ENCODE data around the gene RNF31.

Gene RNF31

DNA sequence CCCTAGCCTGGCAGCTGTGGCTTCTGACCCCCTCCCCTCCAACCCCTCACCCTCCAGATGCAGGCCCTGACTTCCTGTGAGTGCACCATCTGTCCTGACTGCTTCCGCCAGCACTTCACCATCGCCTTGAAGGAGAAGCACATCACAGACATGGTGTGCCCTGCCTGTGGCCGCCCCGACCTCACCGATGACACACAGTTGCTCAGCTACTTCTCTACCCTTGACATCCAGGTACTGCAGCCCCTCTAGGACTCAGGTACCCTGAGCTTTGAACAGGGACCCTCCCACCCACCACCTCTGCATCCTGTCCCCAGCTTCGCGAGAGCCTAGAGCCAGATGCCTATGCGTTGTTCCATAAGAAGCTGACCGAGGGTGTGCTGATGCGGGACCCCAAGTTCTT, 7.8 kb downstream of the RNF31 start:
- Mint-ChIP-seq H3K4me3 (no peak overlapping the region), H3K4me1 (ENCODE audit: low read depth) (peaks cover 18% of the 10 kb centered on the region), H3K27ac (no peak overlapping the region), H3K9me3 (no peaks in the 10 kb centered on the region), H3K36me3 (ENCODE audit: low read depth) (peaks cover 59% of the 10 kb centered on the region), H3K27me3 (ENCODE audit: low read depth) (no peaks in the 10 kb centered on the region)

DNA sequence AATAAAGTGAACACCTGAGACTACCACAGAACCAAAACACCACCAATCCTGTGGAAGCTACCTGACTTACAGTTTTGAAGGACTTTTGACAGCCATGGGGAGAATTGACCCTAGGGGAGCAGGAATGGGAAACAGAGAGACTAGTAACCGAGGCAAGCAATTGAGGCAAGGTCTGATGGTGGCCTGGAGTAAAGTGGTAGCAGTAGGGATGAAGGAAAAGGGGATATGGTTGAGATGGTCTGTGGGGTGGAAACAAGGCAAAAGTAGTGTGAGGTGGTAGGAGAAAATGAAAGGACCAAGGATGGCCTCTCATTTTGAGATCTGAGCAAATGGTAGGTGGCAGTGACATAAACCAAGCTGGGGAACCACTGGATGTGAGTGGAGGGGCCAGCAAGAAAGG, 9.5 kb downstream of the RNF31 start:
- H3K36me3 Mint-ChIP-seq (ENCODE audit: low read depth), result peaks cover 62% of the 10 kb centered on the region
- H3K9me3 Mint-ChIP-seq, result no peaks in the 10 kb centered on the region
- peak overlapping the region; percentile 34 for H3K27ac Mint-ChIP-seq
- H3K4me3 Mint-ChIP-seq, result no peak overlapping the region
- peaks cover 20% of the 10 kb centered on the region for H3K4me1 Mint-ChIP-seq (ENCODE audit: low read depth)
- H3K27me3 Mint-ChIP-seq (ENCODE audit: low read depth), result no peaks in the 10 kb centered on the region

DNA sequence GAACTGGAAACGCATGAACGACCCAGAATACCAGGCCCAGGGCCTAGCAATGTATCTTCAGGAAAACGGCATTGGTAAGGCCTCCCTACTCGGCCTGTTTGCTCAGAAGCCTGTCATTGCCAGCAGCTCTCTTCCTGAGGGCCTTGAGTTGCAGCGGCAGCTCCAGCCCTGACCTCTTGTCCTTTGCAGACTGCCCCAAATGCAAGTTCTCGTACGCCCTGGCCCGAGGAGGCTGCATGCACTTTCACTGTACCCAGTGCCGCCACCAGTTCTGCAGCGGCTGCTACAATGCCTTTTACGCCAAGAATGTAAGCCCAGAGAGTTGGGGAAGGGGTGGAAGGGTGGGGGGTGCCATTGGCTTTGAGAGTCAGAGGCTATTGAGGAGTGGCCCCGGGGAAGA, 10.0 kb downstream of the RNF31 start:
- H3K27ac Mint-ChIP-seq, result no peak overlapping the region
- H3K9me3 Mint-ChIP-seq, result no peaks in the 10 kb centered on the region
- peaks cover 25% of the 10 kb centered on the region for H3K4me1 Mint-ChIP-seq (ENCODE audit: low read depth)
- H3K27me3 Mint-ChIP-seq (ENCODE audit: low read depth), result no peaks in the 10 kb centered on the region
- no peak overlapping the region for H3K4me3 Mint-ChIP-seq
- H3K36me3 Mint-ChIP-seq (ENCODE audit: low read depth), result peaks cover 64% of the 10 kb centered on the region

DNA sequence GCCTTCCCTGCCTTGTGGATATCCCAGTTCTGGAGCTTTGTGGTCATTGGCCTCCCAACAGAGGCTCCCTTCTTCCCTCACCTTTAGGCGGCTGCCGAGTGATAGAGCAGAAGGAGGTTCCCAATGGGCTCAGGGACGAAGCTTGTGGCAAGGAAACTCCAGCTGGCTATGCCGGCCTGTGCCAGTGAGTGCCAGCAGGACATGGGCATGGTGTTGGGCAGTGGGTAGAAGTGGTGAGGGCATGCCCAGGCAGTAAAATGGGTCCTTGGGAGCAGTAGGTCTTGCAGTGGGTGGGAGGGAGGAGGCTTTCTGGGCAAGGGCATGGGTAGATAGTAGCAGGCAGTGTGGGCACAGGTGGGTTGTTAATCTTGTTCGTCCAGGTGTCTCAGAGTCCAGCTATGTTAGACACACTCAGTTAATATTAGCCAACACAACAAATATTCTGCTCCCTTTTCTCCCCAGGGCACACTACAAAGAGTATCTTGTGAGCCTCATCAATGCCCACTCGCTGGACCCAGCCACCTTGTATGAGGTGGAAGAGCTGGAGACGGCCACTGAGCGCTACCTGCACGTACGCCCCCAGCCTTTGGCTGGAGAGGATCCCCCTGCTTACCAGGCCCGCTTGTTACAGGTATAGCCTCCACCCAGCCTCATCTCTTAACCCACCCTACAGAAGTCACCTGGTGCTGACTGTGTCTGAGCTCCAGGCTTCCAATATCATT, 12.6 kb downstream of the RNF31 start:
- Mint-ChIP-seq H3K9me3 (no peaks in the 10 kb centered on the region), H3K36me3 (ENCODE audit: low read depth) (peaks cover 80% of the 10 kb centered on the region), H3K27ac (peak overlapping the region; percentile 99), H3K4me3 (no peak overlapping the region), H3K4me1 (ENCODE audit: low read depth) (peaks cover 38% of the 10 kb centered on the region), H3K27me3 (ENCODE audit: low read depth) (no peaks in the 10 kb centered on the region)

DNA sequence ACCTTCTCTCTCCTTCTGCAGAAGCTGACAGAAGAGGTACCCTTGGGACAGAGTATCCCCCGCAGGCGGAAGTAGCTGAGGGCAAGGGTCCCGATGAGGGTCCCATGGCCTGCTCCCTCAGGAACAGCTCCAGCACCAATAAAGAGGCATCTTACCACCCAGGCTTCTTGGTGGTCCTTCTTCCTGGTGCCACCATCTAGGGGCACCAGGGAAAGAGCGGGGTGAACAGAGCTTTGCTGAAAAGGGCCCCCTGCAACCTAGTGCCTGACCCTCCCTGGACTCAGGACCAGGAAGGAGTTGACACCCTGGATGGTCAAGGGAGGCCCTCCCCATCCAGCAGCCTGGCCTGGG, 13.2 kb downstream of the RNF31 start:
- H3K27ac Mint-ChIP-seq, result peak overlapping the region; percentile 99
- peaks cover 39% of the 10 kb centered on the region for H3K4me1 Mint-ChIP-seq (ENCODE audit: low read depth)
- H3K27me3 Mint-ChIP-seq (ENCODE audit: low read depth), result no peaks in the 10 kb centered on the region
- H3K36me3 Mint-ChIP-seq (ENCODE audit: low read depth), result peaks cover 80% of the 10 kb centered on the region
- H3K4me3 Mint-ChIP-seq, result peak overlapping the region; percentile 97
- no peaks in the 10 kb centered on the region for H3K9me3 Mint-ChIP-seq

DNA sequence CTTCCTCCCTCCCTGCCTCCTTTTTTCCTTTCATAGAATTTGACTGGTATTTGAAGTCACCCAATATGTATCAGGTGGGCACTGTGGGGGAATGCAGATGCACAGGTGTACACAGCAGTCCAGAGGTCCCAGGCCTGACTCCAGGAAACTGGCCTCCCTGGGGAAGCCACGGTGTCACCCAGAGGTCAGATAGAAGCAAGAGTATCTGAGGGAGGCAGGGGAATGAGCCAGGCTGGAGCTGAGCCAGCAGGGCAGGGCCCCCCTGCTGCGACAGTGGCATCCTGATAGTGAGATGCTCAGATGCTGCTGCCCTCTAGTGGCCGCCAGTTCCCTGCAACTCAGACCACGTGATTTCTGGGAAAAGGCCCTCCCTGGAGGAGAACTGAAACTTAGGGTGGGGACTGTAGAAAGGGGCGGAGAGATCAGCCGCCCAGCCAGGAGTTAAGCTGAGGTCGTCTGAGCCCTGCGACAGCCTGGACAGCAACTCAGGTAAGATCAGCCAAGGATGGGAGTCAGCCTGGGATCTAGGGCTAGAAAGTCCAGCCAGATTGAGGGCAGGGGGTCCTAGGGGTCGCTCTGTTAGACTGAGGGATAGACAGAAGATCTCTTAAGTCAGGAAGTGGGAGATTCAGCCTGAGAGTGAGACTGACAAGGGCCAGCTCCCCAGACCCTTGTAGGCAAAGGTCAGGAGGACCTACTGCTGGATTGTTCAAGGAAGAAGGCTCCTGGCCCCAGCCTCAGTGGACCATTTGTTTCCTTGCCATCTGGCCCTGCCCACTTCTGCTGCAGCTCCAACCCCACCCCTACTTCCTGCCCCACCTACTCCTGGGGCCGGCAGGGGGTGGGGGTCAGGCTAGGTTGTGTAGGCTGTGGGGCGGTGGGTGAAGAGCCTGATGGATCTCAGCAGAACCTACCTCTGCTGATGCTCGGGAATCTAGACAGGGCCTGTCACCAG, 13.8 kb downstream of the RNF31 start, which contains the start of gene IRF9:
Gene IRF9 (plus strand): TSS at position 416 of the 955 bp plus-strand sequence. CDS start 880 bp downstream, outside the sequence.
- Mint-ChIP-seq H3K36me3 (ENCODE audit: low read depth) (peaks cover 80% of the 10 kb centered on the region), H3K27ac (peak within 1 kb of the TSS; percentile 99), H3K4me3 (peak within 1 kb of the TSS; percentile 97), H3K9me3 (no peaks in the 10 kb centered on the region), H3K27me3 (ENCODE audit: low read depth) (no peaks in the 10 kb centered on the region), H3K4me1 (ENCODE audit: low read depth) (peaks cover 42% of the 10 kb centered on the region)

DNA sequence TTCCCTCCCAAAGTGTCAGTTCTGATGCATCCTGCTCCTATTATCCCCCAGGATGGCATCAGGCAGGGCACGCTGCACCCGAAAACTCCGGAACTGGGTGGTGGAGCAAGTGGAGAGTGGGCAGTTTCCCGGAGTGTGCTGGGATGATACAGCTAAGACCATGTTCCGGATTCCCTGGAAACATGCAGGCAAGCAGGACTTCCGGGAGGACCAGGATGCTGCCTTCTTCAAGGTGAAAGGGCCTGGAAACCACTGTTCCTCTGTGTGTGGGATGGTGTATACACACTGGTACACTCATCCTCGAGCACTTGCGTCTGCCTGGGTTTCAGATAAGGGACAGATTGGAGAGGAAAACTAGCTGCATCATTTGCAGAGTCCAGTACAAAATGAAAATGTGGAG, 14.8 kb downstream of the RNF31 start:
- no peaks in the 10 kb centered on the region for H3K27me3 Mint-ChIP-seq (ENCODE audit: low read depth)
- peaks cover 82% of the 10 kb centered on the region for H3K36me3 Mint-ChIP-seq (ENCODE audit: low read depth)
- peak overlapping the region; percentile 97 for H3K4me3 Mint-ChIP-seq
- no peaks in the 10 kb centered on the region for H3K9me3 Mint-ChIP-seq
- H3K27ac Mint-ChIP-seq, result peak overlapping the region; percentile 99
- H3K4me1 Mint-ChIP-seq (ENCODE audit: low read depth), result peaks cover 41% of the 10 kb centered on the region

DNA sequence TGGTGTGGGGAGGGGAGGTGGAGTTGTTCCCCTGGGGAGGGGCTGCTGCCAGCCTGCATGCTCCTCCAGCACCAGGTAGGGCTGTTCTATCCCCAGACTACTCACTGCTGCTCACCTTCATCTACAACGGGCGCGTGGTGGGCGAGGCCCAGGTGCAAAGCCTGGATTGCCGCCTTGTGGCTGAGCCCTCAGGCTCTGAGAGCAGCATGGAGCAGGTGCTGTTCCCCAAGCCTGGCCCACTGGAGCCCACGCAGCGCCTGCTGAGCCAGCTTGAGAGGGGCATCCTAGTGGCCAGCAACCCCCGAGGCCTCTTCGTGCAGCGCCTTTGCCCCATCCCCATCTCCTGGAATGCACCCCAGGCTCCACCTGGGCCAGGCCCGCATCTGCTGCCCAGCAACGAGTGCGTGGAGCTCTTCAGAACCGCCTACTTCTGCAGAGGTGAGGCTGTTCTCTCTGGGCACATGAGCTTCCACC, 17.3 kb downstream of the RNF31 start:
- Mint-ChIP-seq H3K27me3 (ENCODE audit: low read depth) (no peaks in the 10 kb centered on the region), H3K4me3 (peak overlapping the region; percentile 64), H3K27ac (peak overlapping the region; percentile 78), H3K9me3 (no peaks in the 10 kb centered on the region), H3K36me3 (ENCODE audit: low read depth) (peaks cover 78% of the 10 kb centered on the region), H3K4me1 (ENCODE audit: low read depth) (peaks cover 51% of the 10 kb centered on the region)

DNA sequence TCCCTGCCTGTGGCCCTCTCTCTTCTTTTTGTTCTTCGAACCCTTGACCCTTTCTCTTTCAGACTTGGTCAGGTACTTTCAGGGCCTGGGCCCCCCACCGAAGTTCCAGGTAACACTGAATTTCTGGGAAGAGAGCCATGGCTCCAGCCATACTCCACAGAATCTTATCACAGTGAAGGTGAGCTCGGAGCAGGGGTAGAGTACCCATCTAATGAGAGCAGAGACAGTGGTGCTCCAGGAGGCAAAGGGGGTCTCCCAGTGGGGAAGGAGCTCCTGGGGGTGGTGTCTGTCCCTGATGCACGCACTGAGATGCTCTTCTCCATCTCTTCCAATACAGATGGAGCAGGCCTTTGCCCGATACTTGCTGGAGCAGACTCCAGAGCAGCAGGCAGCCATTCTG, 18.5 kb downstream of the RNF31 start:
- Mint-ChIP-seq H3K4me1 (ENCODE audit: low read depth) (peaks cover 46% of the 10 kb centered on the region), H3K27me3 (ENCODE audit: low read depth) (no peaks in the 10 kb centered on the region), H3K4me3 (no peak overlapping the region), H3K9me3 (no peaks in the 10 kb centered on the region), H3K36me3 (ENCODE audit: low read depth) (peaks cover 74% of the 10 kb centered on the region), H3K27ac (no peak overlapping the region)

DNA sequence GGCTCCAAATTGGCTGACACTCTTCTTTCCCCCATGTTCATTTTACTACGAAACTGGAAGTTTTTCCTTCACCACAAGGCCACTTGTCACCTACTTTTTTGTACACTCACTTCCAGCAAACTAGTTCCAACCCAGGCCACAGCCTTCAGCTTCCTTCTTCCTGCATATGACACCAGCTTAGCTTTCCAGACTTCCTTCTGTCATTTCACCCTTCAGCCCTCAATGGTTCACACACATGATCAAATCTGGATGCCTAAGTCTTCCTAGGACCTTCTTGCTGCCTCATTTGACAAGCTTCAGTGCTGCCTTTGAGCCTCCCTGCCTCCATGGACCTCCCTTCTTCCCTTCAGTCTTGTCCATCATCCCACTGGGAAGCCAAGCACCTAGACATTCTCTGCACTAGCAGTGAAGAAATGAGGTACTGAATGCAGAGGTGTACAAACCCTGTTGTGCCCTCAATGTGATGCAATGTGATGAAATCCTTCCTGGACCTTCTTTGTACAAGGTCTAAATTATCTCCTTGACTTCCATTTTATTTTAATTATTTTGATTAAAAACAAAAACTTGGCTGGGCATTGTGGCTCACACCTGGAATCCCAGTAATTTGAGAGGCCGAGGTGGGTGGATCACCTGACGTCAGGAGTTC, 20.3 kb downstream of the RNF31 start:
- H3K4me1 Mint-ChIP-seq (ENCODE audit: low read depth), result peaks cover 44% of the 10 kb centered on the region
- H3K4me3 Mint-ChIP-seq, result no peak overlapping the region
- H3K36me3 Mint-ChIP-seq (ENCODE audit: low read depth), result peaks cover 63% of the 10 kb centered on the region

DNA sequence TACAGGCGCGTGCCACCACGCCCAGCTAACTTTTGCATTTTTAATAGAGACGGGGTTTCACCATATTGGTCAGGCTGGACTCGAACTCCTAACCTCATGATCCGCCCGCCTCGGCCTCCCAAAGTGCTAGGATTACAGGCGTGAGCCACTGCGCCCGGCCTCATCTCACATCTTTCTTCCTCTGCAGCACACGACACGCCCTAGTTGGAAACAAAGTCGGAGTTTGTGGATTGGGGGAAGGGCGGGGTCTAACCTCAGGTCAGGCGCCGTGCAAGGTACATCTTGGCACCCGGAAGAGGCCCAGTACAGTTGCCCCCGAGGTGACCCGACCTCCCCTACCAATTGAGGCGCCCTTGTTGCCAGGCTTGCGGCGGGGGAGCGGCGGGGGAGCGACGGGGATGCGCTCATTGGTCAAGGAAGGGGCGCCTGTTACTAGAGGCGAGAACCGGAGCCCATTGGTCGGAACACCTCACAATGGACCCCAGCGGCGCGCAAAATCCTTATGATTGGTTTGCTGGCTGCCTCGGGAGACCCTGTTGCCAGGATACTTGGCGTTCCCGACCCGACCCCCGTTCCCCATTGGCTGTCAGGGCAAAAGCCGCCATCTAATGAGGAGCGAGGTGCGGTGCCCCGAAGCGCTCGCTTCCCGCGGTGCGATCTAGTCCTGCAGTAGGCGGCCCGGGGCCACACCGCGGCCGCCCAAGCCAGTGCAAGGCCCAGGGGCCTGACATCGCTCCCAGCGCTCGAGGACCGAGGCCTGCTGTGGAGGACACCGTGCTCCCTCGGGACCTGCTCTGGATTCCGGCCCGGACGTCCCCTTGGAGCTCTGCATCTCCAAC, 24.3 kb downstream of the RNF31 start, which contains the start of gene REC8:
Gene REC8 (plus strand): TSS at position 659 of the 839 bp plus-strand sequence. CDS start 473 bp downstream, outside the sequence.
- H3K27ac Mint-ChIP-seq, result peak within 1 kb of the TSS; percentile 78
- peaks cover 45% of the 10 kb centered on the region for H3K36me3 Mint-ChIP-seq (ENCODE audit: low read depth)
- H3K27me3 Mint-ChIP-seq (ENCODE audit: low read depth), result no peaks in the 10 kb centered on the region
- H3K4me1 Mint-ChIP-seq (ENCODE audit: low read depth), result peaks cover 23% of the 10 kb centered on the region
- H3K4me3 Mint-ChIP-seq, result peak within 1 kb of the TSS; percentile 40
- no peaks in the 10 kb centered on the region for H3K9me3 Mint-ChIP-seq

More for the DNA sequence above, 20.3 kb downstream of the RNF31 start:
- peak overlapping the region; percentile 17 for H3K27ac Mint-ChIP-seq
- no peaks in the 10 kb centered on the region for H3K27me3 Mint-ChIP-seq (ENCODE audit: low read depth)
- H3K9me3 Mint-ChIP-seq, result no peaks in the 10 kb centered on the region

DNA sequence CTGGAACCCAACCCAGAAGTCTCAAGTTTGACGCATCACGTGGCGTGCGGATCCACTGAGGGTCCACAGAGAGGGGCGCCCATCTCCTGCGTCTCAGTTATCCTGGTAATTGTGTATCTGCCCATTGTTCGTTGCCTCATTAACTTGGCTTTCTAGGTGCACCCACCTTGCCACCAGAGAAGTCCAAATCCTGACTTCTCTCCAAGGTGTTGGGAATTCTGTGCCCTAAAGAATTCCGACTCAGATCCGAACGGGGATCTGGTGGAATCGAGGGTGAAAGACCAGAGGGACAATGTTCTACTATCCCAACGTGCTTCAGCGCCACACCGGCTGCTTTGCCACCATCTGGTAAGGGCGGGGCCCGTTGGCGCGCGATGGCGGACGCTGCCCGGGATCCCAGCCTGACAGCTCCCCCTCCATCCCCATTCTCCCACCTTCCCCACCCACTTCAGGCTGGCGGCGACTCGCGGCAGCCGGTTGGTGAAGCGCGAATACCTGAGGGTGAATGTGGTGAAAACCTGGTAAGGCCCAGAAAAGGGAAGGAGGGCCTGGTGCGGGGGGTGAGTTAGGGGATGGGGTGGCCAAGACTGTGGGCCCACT, 25.1 kb downstream of the RNF31 start:
- H3K27me3 Mint-ChIP-seq (ENCODE audit: low read depth), result no peaks in the 10 kb centered on the region
- no peaks in the 10 kb centered on the region for H3K9me3 Mint-ChIP-seq
- H3K36me3 Mint-ChIP-seq (ENCODE audit: low read depth), result peaks cover 46% of the 10 kb centered on the region
- H3K4me3 Mint-ChIP-seq, result no peak overlapping the region
- H3K4me1 Mint-ChIP-seq (ENCODE audit: low read depth), result peaks cover 23% of the 10 kb centered on the region
- H3K27ac Mint-ChIP-seq, result no peak overlapping the region

DNA sequence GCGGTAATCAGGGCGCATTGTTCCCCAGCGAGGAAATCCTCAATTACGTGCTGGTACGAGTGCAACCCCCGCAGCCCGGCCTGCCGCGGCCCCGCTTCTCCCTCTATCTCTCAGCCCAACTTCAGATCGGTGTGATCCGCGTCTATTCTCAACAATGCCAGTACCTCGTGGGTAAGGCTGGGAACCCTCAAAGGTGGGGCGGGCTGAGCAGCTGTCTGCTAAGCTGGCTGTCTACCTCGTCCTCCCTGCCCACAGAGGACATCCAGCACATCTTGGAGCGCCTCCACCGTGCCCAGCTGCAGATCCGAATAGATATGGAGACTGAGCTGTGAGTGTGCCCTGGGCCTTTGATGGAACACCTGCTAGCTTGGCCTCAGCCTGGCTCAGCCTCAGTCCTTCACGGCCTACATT, 25.6 kb downstream of the RNF31 start:
- H3K4me3 Mint-ChIP-seq, result no peak overlapping the region
- H3K9me3 Mint-ChIP-seq, result no peaks in the 10 kb centered on the region
- peaks cover 19% of the 10 kb centered on the region for H3K4me1 Mint-ChIP-seq (ENCODE audit: low read depth)
- H3K27me3 Mint-ChIP-seq (ENCODE audit: low read depth), result no peaks in the 10 kb centered on the region
- peak overlapping the region; percentile 34 for H3K27ac Mint-ChIP-seq
- peaks cover 44% of the 10 kb centered on the region for H3K36me3 Mint-ChIP-seq (ENCODE audit: low read depth)
